Measurements from ENCODE around the gene AKAP9. TPM values are rescaled to one million over a fixed set of nuclear protein-coding genes. Genes with fewer than 3 reads are reported as not detected.

Gene AKAP9
- total RNA-seq, 1 experiment from 2014 or later: 30.1 TPM

Other genes starting within 250 kb of the AKAP9 start
- 14.7 and 18.8 TPM in 2 replicates for gene MTERF1, start 60.2 kb upstream of the AKAP9 start, total RNA-seq (2014; rRNA removed; shearing (Covaris generic))
- 106 and 113 TPM in 2 replicates for gene CYP51A1, start 193.6 kb downstream of the AKAP9 start, total RNA-seq (2014; rRNA removed; shearing (Covaris generic))
- not detected in 2 replicates for gene LRRD1, start 238.3 kb downstream of the AKAP9 start, total RNA-seq (2014; rRNA removed; shearing (Covaris generic))